GM19467 (cell line): ENCODE data around the gene GIT2.
A peak's percentile ranks its signal among the peaks of the same experiment; 100 is the strongest.
"Not testable (repeated sequence)": the region's sequence is repeated elsewhere in the genome, so short reads cannot be mapped to it uniquely, and the experiment has no call there.

Source experiments
- ATAC-seq: cut with Tn5 transposase; IDR thresholded peaks from one replicate; pipeline ENCODE4 v1.9.1; 2021; ENCODE audit warnings: mild to moderate bottlenecking, moderate library complexity; ENCODE audit not compliant: unreplicated experiment

Gene GIT2

GRCh38 chr12:109995686-109996482, at the start of gene GIT2:
Gene GIT2, minus strand, starts transcription at chr12:109996368. Its CDS starts 144 bp downstream, at chr12:109996224.
- ATAC-seq: peak; percentile 63

DNA sequence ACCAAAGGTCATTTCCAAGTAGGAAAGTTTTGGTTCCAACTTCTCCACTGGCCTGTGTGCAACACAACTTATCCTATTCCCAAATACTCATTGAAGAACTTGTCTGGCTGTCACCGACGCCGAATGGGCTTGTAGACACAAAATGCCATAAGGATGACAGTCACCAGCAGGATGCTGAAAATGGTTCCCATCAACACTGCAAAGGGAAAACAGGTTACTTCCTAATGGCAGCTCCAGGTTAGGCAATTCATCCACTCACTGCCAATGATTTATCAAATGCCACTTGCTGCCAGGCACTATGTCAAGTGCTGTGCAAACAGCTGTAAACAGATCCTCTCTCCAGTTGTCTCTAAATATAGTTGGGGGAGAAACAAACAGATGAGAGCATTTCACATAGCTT, 46.1 kb upstream of the GIT2 start:
- no peak for ATAC-seq

- ATAC-seq: no peak
Measured at GRCh38 chr12:110039085-110039807, 43.1 kb upstream of the GIT2 start.

DNA sequence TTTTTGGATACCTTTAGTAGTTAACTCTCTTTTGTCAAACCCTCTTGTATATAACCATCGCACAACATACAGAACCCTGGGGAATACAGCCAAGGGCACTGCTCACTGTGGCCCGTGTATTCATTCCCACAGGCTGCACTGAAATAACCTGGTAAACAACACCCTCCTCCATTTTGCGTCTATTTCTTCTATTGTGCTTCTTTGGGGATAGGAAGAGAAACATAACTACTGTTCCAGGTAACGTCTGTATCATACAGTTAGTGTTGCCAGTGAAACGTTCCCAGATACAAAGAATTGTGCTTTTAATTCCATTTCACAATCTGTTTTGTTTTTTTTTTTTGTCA, 42.5 kb upstream of the GIT2 start:
- no peak for ATAC-seq

DNA sequence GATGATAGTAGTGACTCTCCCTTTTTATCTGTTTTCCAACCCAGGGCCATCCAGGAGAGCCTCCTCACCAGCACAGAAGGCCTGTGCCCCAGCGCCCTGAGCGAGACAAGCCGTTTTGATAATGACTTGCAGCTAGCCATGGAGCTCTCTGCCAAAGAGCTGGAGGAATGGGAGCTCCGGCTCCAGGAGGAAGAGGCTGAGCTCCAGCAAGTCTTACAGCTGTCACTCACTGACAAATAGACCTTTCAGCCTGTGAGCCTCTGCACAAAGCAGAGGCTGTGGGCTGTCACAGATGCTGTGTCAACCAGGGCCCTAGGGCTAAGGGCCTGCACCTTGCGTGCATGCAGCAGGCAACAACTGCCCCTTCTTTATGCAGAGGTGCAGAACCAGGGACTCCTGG, 41.1 kb upstream of the GIT2 start:
- ATAC-seq: no peak

GRCh38 chr12:110035534-110036104, 39.5 kb upstream of the GIT2 start:
- ATAC-seq: no peak

- no peak for ATAC-seq
Measured at GRCh38 chr12:110033888-110034287, 37.7 kb upstream of the GIT2 start.

DNA sequence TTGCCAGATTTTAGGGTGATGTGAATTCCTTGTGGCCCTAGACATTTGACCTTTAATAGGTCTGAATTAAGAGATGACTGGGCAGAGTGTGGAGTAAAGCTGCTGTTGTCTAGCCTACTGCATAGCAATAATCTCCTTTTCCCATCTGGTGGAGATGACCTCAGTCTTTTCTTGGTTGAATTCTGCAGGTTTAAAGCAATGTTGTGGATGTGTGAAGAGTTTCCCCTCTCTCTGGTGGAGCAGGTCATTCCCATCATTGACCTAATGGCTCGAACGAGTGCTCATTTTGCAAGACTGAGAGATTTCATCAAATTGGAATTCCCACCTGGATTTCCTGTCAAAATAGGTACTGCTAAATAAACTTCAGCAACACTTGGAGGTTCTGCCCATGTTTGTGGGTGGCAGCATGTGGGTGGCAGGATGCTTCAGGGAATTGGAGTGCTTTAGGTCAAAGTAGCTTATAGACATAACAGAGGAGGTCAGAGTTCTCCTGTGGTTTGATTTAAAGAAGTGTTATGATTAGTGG, 33.2 kb upstream of the GIT2 start:
- no peak for ATAC-seq

DNA sequence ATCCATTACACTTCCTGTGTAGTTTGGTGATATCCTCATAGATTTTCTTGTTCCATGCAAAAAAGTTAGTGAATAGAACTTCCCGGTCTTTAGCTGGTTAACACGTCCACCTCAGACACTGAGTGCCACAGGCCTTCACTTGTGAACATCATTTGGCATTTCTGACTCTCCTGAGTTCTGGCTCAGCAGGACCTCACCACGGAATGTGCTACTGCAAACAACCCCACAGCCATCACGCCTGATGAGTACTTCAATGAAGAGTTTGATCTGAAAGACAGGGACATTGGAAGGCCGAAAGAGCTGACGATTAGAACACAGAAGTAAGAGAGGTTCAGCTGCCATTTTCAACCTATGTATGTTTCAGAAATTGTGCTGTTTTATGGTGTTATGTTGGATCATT, 32.2 kb upstream of the GIT2 start:
- ATAC-seq: no peak

DNA sequence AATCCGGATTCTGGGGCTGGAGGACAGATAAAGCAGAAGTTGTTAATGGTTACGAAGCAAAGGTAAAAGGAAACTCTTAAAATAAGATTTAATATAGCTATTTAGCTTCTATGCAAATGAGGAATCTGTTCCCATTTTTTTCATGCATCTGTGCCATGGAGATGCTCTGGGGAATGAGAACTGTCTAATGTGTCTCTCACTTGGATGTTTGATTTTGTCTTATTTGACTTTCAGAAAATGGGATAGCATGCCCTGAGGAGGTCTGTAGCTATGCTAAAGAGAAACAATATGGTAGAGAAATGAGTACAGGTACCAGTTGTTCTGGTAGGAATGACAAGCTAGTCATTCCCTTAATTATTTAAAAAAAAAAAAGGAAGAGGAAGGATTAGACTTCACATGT, 27.9 kb upstream of the GIT2 start:
- ATAC-seq: no peak

GRCh38 chr12:110023059-110023980, 27.2 kb upstream of the GIT2 start:
- ATAC-seq: no peak

GRCh38 chr12:110020956-110021355, 24.8 kb upstream of the GIT2 start:
- no peak for ATAC-seq

GRCh38 chr12:110015132-110015531, 19.0 kb upstream of the GIT2 start:
- ATAC-seq: no peak

DNA sequence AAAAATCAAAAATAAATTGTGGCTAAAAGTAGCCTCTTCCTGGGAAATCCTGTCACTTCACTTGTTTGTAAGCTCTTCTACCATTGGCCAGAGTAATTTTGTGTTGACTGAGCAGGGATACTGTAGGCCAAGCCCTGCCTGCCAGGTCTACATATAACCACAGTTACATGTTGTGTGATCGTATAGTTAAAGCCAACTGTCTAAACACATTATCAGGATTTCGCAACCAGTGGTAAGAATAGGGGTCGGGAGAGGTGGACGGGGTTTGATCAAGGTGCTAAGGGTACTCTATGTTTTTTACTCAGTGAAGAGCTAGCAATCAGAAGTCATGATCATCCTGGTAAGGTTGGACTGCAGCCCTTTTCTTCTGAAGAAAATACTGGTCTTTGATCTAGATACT, 16.5 kb upstream of the GIT2 start:
- ATAC-seq: no peak

DNA sequence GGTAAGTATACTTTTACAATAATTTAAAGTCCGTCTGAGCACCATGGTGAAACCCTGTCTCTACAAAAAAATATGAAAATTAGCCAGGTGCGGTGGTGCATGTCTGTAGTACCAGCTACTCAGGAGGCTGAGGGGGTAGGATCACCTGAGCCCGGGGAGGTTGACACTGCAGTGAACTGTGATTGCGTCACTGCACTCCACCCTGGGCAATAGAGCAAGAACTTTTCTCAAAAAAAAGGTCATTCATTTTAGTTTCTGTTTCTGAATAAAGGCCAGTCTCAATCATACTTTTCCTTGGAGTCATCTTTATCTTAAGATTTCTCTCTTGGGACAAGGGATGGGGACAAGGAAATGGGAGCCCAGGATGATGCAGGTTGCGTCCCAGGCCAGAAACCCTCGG, 16.0 kb upstream of the GIT2 start:
- peak; percentile 53 for ATAC-seq

DNA sequence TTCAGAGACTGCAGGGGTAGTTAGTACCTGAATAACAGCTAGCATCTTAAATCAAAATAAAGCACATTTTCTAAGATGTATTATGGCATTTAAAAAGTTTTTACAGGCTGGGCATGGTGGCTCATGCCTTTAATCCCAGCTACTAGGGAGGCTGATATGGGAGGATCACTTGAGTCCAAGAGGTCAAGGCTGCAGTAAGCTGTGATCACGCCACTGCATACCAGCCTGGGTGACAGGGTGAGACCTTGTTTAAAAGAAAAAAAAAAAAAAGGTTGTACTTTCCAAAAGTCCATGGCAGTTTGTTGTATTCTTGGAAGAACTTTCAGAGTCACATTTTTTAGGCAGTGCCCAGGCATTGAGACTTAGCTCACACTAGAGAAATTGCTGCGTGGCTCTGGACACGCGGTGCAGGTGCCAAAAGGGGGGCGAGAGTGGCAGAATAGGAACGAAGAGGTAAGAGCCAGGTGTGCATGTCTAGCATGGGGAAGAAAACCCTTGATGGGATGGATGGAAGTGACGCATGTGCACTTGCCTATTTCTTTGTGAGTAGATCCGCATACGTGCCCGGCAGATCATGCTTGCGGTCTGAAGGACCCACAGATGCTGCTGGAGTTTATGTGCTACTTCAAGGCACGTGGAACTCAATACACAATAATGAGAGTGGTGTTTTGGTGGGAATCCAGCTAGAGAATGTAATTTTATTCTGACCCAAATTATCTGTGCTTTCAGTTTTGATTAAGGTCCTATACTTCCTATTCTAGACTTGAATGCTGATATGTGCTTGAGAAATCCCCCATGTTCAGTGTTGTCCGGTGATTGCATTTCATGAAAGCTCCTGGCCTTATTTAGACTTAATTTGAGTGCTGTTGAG, 14.9 kb upstream of the GIT2 start:
- ATAC-seq: peak; percentile 35

- ATAC-seq: not testable (repeated sequence)
Measured at GRCh38 chr12:110008681-110009398, 12.7 kb upstream of the GIT2 start.

- no peak for ATAC-seq
Measured at GRCh38 chr12:110007881-110008280, 11.7 kb upstream of the GIT2 start.

DNA sequence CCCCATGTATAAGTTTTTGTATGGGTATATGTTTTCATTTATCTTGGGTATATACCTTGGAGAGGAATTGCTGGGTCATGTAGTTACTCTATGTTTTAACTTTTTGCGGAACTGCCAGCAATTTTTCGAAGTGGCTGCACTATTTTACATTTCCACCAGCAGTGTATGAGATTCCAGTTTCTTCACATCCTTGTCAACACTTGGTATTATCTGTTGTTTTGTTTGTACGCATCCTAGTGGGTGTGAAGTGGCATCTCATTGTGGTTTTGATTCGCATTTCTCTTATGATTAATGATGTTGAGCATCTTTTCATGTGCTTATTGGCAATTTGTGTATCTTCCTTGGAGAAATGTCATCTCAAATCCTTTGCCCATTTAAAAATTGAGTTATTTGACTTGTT, 9.9 kb upstream of the GIT2 start:
- no peak for ATAC-seq
